Measurements from ENCODE around the gene RNF223.
"Not testable (repeated sequence)": the region's sequence is repeated elsewhere in the genome, so short reads cannot be mapped to it uniquely, and the experiment has no call there.

The RNF223 gene

GRCh38 chr1:1069711-1070676 lies 4.1 kb downstream of the RNF223 start:
- no peak for DNase-seq

DNA sequence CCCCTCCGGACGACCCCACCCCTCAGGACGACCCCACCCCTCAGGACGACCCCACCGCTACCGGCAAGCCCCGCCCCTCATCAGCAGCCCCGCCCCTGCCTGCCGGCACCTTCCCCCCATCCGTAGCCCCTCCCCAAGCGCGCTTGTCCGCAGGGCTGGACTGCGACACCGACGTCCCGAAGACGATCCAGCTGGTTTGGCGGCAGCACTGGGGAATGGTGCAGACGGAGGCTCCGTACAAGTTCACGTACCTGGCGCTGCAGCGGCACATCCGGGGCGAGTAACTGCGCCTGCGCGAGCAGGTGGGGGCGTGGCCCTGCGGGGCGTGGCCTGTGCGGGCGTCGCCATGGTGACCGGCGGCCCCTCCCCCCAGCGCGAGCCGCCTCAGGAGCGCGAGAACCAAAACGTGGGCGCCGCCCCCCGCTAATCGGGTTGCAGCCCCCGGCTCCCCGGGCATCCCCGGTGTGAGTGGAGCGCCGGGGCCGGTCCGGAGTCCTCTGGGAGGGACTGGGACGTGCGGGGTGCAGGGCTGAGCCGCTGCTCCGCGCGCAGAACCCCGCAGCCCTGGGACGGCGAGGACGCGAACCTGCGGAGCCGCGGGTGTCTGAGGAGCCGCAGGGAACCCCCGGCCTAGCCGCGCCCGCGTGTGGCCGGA lies 4.9 kb downstream of the RNF223 start:
- no peak for DNase-seq

GRCh38 chr1:1068517-1069055 lies 5.5 kb downstream of the RNF223 start:
- DNase-seq, result no peak

DNA sequence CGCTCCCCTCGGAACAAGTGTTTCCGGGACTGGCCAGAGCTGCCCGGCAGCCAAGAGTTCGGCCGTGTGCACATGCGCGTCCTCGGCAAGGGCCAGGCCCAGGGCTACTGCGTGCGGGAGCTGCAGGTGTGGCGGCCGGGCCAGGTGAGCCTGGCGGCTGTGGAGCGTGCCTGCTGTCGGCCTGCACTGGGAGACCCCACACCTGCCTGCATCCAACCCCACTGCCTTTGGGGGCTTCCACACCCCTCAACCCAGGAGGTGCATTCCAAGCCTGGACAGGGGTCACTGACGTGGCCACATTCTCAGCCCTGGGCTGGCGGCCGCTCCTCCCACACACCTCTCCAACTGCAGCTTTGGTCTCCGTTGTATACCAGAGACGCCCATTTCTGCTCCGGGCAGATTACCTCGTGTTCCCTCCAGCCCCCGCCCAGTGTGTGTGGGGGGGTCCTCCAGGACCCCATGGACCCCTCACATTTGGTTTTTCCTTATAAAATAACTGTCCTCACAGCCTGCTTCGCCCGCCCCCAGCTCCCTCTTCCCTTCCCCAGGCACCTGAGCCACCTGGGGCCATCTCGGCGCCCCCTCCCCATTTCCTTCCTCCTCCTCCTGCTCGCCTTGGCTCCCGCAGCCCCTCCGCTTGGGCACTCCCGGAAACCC lies 6.1 kb downstream of the RNF223 start:
- DNase-seq, result no peak

DNA sequence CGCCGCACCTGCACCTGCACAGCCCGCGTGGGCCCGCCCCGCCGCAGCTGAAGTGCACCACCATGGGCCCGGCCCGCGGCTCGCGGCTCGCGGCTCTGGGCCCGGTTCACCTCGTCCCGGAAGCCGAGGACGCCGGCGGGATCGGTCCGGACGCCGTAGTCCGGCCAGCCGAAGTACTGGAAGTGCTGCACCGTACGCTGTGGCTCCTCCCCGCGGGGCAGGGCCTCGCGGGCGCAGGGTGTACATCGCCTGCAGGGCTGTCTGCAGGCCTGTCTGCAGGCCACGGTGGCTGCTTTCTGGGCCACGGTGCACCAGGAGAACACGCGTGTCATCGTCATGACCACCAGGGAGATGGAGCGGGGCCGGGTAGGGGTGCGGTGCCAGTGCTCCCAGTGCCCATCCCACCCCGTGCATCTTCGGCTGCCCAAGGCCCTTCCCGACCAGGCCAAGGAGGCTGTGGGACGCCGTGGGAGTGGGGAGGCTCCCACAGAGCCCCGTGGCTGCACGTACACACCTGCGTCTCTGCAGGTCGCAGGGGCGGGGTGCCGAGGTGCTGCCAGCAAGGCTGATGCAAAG lies 6.7 kb downstream of the RNF223 start:
- DNase-seq, result no peak

DNA sequence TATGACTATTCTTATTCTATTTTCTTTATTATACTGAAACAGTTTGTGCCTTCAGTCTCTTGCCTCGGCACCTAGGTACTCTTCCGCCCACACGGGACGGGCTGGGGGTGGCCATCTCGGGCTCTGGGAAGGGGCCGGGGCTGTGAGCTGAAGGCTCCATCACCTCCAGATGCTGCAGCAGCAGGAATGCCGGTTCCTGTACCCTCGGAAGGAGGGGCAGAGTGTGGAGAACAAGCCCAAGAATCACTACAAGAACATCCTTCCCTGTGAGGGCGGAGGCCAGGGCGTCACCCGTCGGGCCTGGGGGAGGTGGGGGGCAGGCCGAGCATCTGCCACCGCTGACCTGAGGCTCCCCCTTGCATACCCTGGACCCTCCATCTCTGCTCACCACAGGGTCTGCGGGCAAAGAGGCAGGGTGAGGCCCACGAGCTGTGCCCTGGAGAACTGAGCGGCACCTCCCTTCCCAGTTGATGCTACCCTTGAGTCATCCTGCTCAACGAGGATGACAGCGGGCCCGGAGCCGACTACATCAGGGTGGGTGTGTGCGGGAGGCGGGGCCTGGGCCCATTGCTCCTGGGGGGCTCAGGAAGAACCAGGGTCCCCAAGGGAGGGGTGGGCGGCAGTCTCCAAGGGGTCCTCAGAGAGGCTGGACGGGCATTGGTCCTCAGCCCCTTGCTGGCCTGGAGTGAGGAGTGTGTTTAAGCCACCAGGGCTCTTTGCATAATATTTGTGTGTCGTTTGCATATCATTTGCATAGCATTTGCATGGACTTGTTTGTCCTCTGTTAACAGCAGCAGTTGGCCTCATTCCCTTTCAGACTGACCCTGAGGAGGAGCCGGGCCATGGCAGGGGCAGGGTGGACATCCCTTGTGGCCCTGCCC lies 7.5 kb downstream of the RNF223 start:
- no peak for DNase-seq

DNA sequence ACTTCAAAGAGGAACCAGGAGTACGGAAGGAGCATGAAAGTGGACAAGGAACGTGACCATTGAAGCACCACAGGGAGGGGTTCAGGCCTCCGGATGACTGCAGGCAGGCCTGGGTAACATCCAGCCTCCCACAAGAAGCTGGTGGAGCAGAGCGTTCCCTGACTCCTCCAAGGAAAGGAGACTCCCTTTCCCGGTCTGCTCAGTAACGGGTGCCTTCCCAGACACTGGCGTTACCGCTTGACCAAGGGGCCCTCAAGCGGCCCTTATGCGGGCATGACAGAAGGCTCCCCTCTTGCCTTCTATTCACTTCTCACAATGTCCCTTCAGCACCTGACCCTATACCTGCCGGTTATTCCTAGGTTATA lies 8.2 kb downstream of the RNF223 start:
- DNase-seq, result not testable (repeated sequence)

DNA sequence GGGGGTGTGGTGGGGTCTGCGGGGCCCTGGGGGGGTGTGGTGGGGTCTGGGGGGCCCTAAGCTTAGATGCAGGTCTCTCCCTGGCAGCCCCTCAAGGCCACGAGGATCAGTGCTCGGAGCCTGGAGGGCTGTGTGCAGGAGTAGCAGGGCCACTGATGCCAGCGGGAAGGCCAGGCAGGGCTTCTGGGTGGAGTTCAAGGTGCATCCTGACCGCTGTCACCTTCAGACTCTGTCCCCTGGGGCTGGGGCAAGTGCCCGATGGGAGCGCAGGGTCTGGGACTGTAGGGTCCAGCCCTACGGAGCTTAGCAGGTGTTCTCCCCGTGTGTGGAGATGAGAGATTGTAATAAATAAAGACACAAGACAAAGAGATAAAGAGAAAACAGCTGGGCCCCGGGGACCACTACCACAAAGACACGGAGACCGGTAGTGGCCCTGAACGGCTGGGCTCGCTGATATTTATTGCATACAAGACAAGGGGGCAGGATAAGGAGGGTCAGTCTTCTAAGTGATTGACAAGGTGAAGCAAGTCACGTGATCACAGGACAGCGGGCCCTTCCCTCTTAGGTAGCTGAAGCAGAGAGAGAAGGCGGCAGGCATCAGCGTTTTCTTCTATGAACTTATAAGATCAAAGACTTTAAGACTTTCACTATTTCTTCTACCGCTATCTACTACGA lies 8.7 kb downstream of the RNF223 start:
- no peak for DNase-seq

DNA sequence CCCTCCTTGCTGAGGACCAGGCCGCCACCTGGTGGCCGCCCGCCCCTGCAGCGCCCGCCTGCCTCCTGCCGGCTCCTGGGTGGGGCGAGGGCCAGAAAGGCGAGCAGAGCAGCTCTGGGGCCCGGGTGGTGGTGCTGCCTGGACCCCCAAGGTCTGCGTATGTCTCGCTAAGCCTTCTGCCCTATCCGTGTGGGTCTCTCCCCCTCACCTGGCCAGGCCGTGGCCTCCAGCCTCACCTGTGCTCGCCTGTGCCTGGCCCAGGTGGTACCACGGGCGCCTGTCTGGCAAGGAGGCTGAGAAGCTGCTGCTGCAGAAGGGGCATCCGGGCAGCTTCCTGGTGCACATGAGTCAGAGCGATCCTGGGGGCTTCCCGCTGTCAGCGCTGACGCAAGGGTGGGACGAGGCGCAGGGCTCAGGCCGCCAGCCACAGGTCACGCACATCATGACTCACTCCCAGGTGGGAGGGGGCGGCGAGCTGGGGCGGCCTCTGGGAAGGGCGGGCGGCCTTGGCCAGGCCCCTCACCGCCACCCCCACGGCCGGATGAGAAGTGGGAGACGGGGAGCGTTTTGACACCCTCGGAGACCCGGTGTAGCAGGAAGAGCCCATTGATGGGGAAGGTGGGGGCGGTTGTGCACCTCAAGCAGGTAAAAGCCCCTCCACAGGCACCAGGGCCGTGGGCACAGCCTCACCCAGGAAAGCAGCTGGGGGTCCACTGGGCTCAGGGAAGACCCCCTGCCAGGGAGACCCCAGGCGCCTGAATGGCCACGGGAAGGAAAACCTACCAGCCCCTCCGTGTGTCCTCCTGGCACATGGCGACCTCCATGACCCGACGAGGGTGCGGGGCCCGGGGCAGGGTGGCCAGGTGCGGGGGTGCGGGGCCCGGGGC lies 9.9 kb downstream of the RNF223 start:
- no peak for DNase-seq

DNA sequence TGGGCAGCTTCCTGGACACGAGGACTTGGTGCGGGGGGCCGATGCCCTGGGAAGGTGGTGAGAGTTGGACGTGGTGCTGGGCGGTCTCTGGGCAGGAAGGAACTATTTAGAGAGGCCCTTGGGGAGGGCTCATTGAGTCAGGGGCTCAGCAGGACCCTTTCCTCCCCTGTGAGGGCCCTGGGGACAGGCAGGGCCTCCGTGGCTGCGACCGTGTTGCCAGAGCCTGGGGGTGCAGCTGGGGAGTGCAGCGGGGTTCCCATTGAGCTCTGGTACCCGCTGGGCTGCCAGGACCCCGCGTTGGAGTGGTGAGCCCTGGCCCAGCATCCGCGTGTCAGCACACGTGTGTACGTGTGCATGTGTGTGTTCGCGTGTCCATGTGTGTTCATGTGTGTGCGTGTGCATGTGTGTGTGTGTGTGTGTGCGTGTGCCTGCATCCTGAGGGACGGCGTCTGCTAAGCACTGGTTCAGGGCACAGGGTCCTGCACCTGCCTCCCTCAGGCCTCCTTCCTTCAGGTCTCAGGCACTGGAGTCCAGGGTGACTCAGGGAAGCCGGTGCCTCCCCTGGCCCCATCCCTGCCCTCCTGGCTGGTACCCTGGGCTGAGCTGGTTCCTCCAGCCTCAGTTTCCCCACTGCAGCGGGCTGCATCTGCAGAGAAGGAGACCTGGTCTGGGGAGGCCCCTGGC lies 10.7 kb downstream of the RNF223 start:
- no peak for DNase-seq

- DNase-seq, result no peak
Observed at GRCh38 chr1:1062348-1063163, 11.6 kb downstream of the RNF223 start.

- DNase-seq, result no peak
Observed at GRCh38 chr1:1061682-1062345, 12.3 kb downstream of the RNF223 start.

- no peak for DNase-seq
Observed at GRCh38 chr1:1060281-1061000, 13.7 kb downstream of the RNF223 start.

DNA sequence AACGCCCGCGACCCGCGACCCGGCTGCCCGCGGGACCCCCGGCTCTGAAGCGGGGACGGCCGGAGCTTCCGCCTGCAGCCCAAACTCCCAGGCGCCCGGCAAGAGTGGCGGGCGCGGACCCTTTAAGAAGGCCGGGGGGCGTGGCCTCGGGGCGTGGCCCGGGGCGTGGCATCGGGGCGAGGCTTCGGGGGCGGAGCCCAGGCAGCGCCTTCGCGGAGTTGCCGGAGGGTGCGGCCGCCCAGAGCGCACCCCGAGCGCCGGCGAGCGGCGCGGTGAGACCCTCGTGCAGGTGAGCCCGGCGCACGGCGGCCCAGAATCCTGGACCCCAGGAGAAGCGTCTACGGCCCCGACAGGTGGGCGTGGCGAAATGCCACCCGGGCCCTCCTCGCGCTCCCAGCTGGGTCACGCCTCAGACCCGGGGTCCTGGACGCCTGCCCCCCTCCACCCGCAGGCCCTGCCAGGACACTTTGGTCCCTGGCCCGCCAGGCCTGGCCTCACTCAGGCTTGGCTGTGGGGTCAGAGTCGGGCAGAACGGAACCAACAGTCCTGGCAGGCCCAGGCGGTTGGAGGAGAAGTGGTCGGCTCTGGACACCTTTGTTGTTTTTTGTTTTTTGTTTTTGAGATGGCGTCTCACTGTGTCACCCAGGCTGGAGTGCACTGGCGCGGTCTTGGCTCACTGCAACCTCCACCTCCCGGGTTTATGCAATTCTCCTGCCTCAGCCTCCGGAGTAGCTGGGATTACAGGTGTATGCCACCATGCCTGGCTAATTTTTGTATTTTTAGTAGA lies 14.4 kb downstream of the RNF223 start:
- DNase-seq, result no peak

DNA sequence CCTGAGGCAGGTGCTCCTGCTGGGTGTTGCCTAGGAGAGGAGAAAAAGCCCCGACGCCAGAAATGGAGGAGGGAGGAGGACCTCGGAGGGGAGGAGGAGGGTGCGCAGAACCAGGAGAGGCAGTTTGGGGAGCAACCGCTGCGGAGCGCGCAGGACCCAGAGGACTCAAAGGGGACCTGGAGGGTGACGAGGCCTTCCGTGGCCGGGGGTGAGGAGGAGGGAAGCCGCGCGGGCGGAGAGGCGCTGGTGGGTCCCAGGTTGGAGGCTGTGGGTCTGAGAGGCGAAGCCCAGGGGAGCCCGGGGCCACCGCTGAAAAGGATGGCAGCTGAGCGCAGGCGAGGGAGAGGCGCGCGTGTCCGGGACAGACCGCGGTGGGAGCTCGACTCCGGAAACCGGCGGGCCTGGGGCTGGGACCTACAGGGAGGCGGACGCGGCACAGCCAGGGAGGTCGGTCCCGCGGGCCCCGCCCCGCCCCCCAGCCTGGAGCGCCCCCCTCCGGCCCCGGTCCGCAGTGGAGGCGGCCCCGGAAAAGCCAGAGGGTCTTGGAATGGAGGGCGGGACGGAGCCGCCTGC lies 15.1 kb downstream of the RNF223 start:
- no peak for DNase-seq

All from NCI-H1417 treated with DMSO at 0.1 percent for 48 hours (cell line).